ENCODE results near the gene ERG. TPM values are rescaled to one million over a fixed set of nuclear protein-coding genes. Genes with fewer than 3 reads are reported as not detected.
A peak's percentile ranks its signal among the peaks of the same experiment; 100 is the strongest.

ERG gene
- total and polyA plus RNA-seq, 2 donors from 2014 or later = 6.6 to 29.6 TPM

GRCh38 chr21:38454702-38455101 is 43.6 kb downstream of the ERG start:
- intact Hi-C loops (cut with DNase I) = no loop called here
- H3K36me3 ChIP-seq (ENCODE audit: control insufficient read depth in 2 of 3, insufficient read depth in 3 of 3, low read length in 3 of 3) = no peaks in the 10 kb centered on the region
- no peak for FAIRE-seq

DNA sequence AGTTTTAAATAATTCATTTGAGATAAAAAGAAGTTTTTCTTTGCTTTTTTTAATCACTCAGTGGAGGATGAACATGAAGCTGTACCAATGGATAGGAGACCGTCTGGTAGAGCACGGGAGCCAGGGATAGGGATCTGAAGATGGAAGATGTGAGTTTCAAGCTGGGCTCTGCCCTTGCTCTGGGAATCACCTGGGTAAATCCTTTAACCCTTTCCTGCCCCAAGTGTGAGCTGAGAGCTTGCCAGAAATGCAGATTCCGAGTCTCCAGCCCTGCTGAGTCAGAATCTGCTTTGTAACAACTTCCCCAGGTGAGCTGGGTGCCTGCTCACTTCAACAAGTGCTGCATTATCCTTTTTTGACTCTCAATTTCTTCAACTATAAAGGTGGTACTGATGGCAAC is 44.1 kb downstream of the ERG start:
- TF ChIP-seq CTCF (IDR thresholded peaks at IDR 0.05; ENCODE audit: borderline replicate concordance, extremely low read depth, insufficient read depth) = no peak
- Histone ChIP-seq H3K9ac (ENCODE audit: low read length in 3 of 3) (no peak overlapping the region), H3K4me3 (ENCODE audit: low read length in 3 of 3) (no peak overlapping the region), H3K9me3 (ENCODE audit: control insufficient read depth in 2 of 3, insufficient read depth in 1 of 3, low read length in 3 of 3) (no peaks in the 10 kb centered on the region), H3K36me3 (ENCODE audit: control insufficient read depth in 2 of 3, insufficient read depth in 3 of 3, low read length in 3 of 3) (no peaks in the 10 kb centered on the region), H3K27ac (ENCODE audit: low read depth in 2 of 2, low read length in 2 of 2) (no peak overlapping the region), H3K4me1 (ENCODE audit: control insufficient read depth in 2 of 3, insufficient read depth in 2 of 3, low read depth in 1 of 3, low read length in 3 of 3) (no peaks in the 10 kb centered on the region), H3K27me3 (ENCODE audit: control insufficient read depth, insufficient read depth, low read length) (no peaks in the 10 kb centered on the region)
- DNase-seq (no peak), FAIRE-seq (no peak)
- intact Hi-C loops (cut with DNase I) = no loop called here

More at GRCh38 chr21:38454702-38455101, 43.6 kb downstream of the ERG start:
- no peaks in the 10 kb centered on the region for H3K4me1 ChIP-seq (ENCODE audit: control insufficient read depth in 2 of 3, insufficient read depth in 2 of 3, low read depth in 1 of 3, low read length in 3 of 3)
- H3K4me3 ChIP-seq (ENCODE audit: low read length in 3 of 3) = no peak overlapping the region
- H3K27ac ChIP-seq (ENCODE audit: low read depth in 2 of 2, low read length in 2 of 2) = no peak overlapping the region
- H3K9ac ChIP-seq (ENCODE audit: low read length in 3 of 3) = no peak overlapping the region
- no peaks in the 10 kb centered on the region for H3K27me3 ChIP-seq (ENCODE audit: control insufficient read depth, insufficient read depth, low read length)
- no peak for DNase-seq
- H3K9me3 ChIP-seq (ENCODE audit: control insufficient read depth in 2 of 3, insufficient read depth in 1 of 3, low read length in 3 of 3) = no peaks in the 10 kb centered on the region
- TF ChIP-seq CTCF (IDR thresholded peaks at IDR 0.05; ENCODE audit: borderline replicate concordance, extremely low read depth, insufficient read depth) = no peak

GRCh38 chr21:38448671-38449385 is 49.4 kb downstream of the ERG start:
- no peak for TF ChIP-seq CTCF (IDR thresholded peaks at IDR 0.05; ENCODE audit: borderline replicate concordance, extremely low read depth, insufficient read depth)
- FAIRE-seq (no peak), DNase-seq (peak in 3 of 5 donors; percentile 27 to 45 (median 34))
- no peaks in the 10 kb centered on the region for H3K9me3 ChIP-seq (ENCODE audit: control insufficient read depth in 2 of 3, insufficient read depth in 1 of 3, low read length in 3 of 3)
- H3K9ac ChIP-seq (ENCODE audit: low read length in 3 of 3) = no peak overlapping the region
- intact Hi-C loops (cut with DNase I) = no loop called here
- H3K27me3 ChIP-seq (ENCODE audit: control insufficient read depth, insufficient read depth, low read length) = no peaks in the 10 kb centered on the region
- no peak overlapping the region for H3K27ac ChIP-seq (ENCODE audit: low read depth in 2 of 2, low read length in 2 of 2)
- H3K36me3 ChIP-seq (ENCODE audit: control insufficient read depth in 2 of 3, insufficient read depth in 3 of 3, low read length in 3 of 3) = no peaks in the 10 kb centered on the region
- no peaks in the 10 kb centered on the region for H3K4me1 ChIP-seq (ENCODE audit: control insufficient read depth in 2 of 3, insufficient read depth in 2 of 3, low read depth in 1 of 3, low read length in 3 of 3)
- H3K4me3 ChIP-seq (ENCODE audit: low read length in 3 of 3) = no peak overlapping the region
